ENCODE results near the gene TENM4.

TENM4 gene

GRCh38 chr11:78659326-78660270 is 781.2 kb downstream of the TENM4 start:
- DNase-seq = no peak

GRCh38 chr11:78657968-78658839 is 782.6 kb downstream of the TENM4 start:
- no peak for DNase-seq

GRCh38 chr11:78657441-78657840 is 783.4 kb downstream of the TENM4 start:
- no peak for DNase-seq

- DNase-seq = no peak
Measured at GRCh38 chr11:78656984-78657383, 783.8 kb downstream of the TENM4 start.

- DNase-seq = no peak
Measured at GRCh38 chr11:78656327-78656726, 784.5 kb downstream of the TENM4 start.

- no peak for DNase-seq
Measured at GRCh38 chr11:78655561-78655960, 785.3 kb downstream of the TENM4 start.

- no peak for DNase-seq
Measured at GRCh38 chr11:78654866-78655265, 786.0 kb downstream of the TENM4 start.

- no peak for DNase-seq
Measured at GRCh38 chr11:78654071-78654470, 786.8 kb downstream of the TENM4 start.

- no peak for DNase-seq
Measured at GRCh38 chr11:78653294-78653909, 787.4 kb downstream of the TENM4 start.

- no peak for DNase-seq
Measured at GRCh38 chr11:78652843-78653239, 788.0 kb downstream of the TENM4 start.

GRCh38 chr11:78651923-78652842 is 788.6 kb downstream of the TENM4 start:
- no peak for DNase-seq

- DNase-seq = no peak
Measured at GRCh38 chr11:78651136-78651775, 789.6 kb downstream of the TENM4 start.

- no peak for DNase-seq
Measured at GRCh38 chr11:78649361-78650215, 791.2 kb downstream of the TENM4 start.

- no peak for DNase-seq
Measured at GRCh38 chr11:78647986-78648875, 792.6 kb downstream of the TENM4 start.

- no peak for DNase-seq
Measured at GRCh38 chr11:78647266-78647915, 793.4 kb downstream of the TENM4 start.

GRCh38 chr11:78646564-78647185 is 794.2 kb downstream of the TENM4 start:
- peak; percentile 42 for DNase-seq

GRCh38 chr11:78645226-78646202 is 795.3 kb downstream of the TENM4 start:
- DNase-seq = peak; percentile 60
